Spleen (tissue), 11 donors: ENCODE measurements around the gene NFE2L1. TPM values are rescaled to one million over a fixed set of nuclear protein-coding genes. Genes with fewer than 3 reads are reported as not detected.

Experiments
- DNase-seq: peaks from one replicate; pipeline ENCODE4 v3.0.0-alpha.2; 2020
- H3K27ac ChIP-seq, 8 donors: fragments of 200-600 bp; sonication (generic) in 7 of 8; 1 replicate in 4 of 8; 2 replicates in 4 of 8; pipeline versions ENCODE4 v1.5.0 to v1.8.0; 2016 to 2021; ENCODE audit warnings: inconsistent platforms in 4 of 8, mild to moderate bottlenecking in 4 of 8, moderate library complexity in 1 of 8
- H3K27me3 ChIP-seq, 7 donors: fragments of 200-600 bp; sonication (generic) in 6 of 7; replicated peaks in 1 of 7; 1 replicate in 4 of 7; 2 replicates in 3 of 7; pipeline versions ENCODE4 v1.5.0 to v1.8.0; 2016 to 2021; ENCODE audit warnings: inconsistent platforms in 3 of 7, mild to moderate bottlenecking in 1 of 7
- H3K36me3 ChIP-seq, 6 donors: fragments of 200-600 bp; sonication (generic) in 5 of 6; 1 replicate in 4 of 6; 2 replicates in 2 of 6; pipeline versions ENCODE4 v1.5.0 to v1.8.0; 2016 to 2021; ENCODE audit warnings: inconsistent platforms in 2 of 6
- H3K4me1 ChIP-seq, 6 donors: fragments of 200-600 bp; sonication (generic) in 5 of 6; 1 replicate in 3 of 6; 2 replicates in 3 of 6; pipeline versions ENCODE4 v1.5.0 to v1.8.0; 2016 to 2021; ENCODE audit warnings: inconsistent platforms in 3 of 6
- H3K4me3 ChIP-seq, 8 donors: fragments of 200-600 bp; sonication (generic) in 7 of 8; 1 replicate in 4 of 8; 2 replicates in 4 of 8; pipeline versions ENCODE4 v1.5.0 to v1.8.0; 2016 to 2021; ENCODE audit warnings: inconsistent platforms in 4 of 8, mild to moderate bottlenecking in 4 of 8, moderate library complexity in 2 of 8
- H3K9me3 ChIP-seq, 8 donors: fragments of 200-600 bp; sonication (generic) in 7 of 8; 1 replicate in 4 of 8; 2 replicates in 4 of 8; pipeline versions ENCODE4 v1.5.0 to v1.8.0; 2016 to 2021; ENCODE audit warnings: inconsistent platforms in 4 of 8
- POLR2A ChIP-seq, 3 donors: fragments of 450-650 bp; IDR thresholded peaks; one replicate each; pipeline ENCODE4 v1.5.1; 2017; ENCODE audit warnings: antibody characterized with exemption in 3 of 3, mild to moderate bottlenecking in 1 of 3
- POLR2AphosphoS5 ChIP-seq, 3 donors: sonication (generic); formaldehyde crosslinking; IDR thresholded peaks; one replicate each; pipeline ENCODE4 v1.5.1; 2017; ENCODE audit warnings: antibody characterized with exemption in 3 of 3
- WGBS, 5 donors: extraction: QIAGEN DNeasy Blood & Tissue Kit in 3 of 5; methylation state at CpG; one replicate each; pipeline versions ENCODE4 v1.1.5 to v1.1.7; 2013 to 2018; 5-methylcytosine and 5-hydroxymethylcytosine counted together
- intact Hi-C: fragments of 100-400 bp; cut with DNase I; formaldehyde crosslinking; loops from one replicate; pipeline ENCODE4 v1.15.0; 2023; ENCODE audit warnings: low total_unique reads
- polyA plus RNA-seq, 3 donors: library from polyadenylated mRNA; stranded (reverse); fragments of 200-250 nt; gene quantifications; one replicate each; pipeline ENCODE4 v1.2.1, GENCODE V29; 2013
- total RNA-seq, 7 donors: library from RNA; depleted of rRNA in 3 of 7; stranded (reverse); fragments of >200 nt in 3 of 7; fragmentation: NEBNext Ultra II Directional in 4 of 7; extraction: Animal tissue kit (Norgen Biotek cat#: 25700) in 4 of 7; gene quantifications; one replicate each; pipeline versions ENCODE4 v1.1.0 to v1.2.1, GENCODE V29; 2016 to 2021
- TF ChIP-seq, protein P1 (sequence below), 11 experiments: fragments of 200-600 bp in 7 of 11; fragments of 450-650 bp in 4 of 11; sonication (generic) in 4 of 11; IDR thresholded peaks in 8 of 11; conservative IDR thresholded peaks in 3 of 11; 1 replicate in 7 of 11; 2 replicates in 4 of 11; pipeline versions ENCODE4 v1.4.0 to v1.8.0; 2016 to 2021; ENCODE audit warnings: antibody characterized with exemption in 11 of 11, inconsistent platforms in 4 of 11, mild to moderate bottlenecking in 1 of 11
- donor health status: healthy with polysubstance abuse.
- donor health status: DM: no; HTN: no; CAD: no; lungs with moderate emphysema.
- donor health status: DM: no; HTN: no; CAD: no.
- donor health status: Bipolar disorder and iron deficiency.
- donor health status: healthy.
- donor health status: DM: no; HTN: no; CAD: no.
- donor health status: DM: yes; HTN: yes; CAD: no.

NFE2L1 gene
- total and polyA plus RNA-seq, 10 donors, result 21.2 to 242 (median 134) TPM

DNA sequence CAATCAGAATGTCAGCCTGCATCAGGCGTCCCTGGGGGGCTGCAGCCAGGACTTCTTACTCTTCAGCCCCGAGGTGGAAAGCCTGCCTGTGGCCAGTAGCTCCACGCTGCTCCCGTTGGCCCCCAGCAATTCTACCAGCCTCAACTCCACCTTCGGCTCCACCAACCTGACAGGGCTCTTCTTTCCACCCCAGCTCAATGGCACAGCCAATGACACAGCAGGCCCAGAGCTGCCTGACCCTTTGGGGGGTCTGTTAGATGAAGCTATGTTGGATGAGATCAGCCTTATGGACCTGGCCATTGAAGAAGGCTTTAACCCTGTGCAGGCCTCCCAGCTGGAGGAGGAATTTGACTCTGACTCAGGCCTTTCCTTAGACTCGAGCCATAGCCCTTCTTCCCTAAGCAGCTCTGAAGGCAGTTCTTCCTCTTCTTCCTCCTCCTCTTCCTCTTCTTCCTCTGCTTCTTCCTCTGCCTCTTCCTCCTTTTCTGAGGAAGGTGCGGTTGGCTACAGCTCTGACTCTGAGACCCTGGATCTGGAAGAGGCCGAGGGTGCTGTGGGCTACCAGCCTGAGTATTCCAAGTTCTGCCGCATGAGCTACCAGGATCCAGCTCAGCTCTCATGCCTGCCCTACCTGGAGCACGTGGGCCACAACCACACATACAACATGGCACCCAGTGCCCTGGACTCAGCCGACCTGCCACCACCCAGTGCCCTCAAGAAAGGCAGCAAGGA lies 10.4 kb downstream of the NFE2L1 start:
- H3K9me3 ChIP-seq, result no peaks in the 10 kb centered on the region
- TF ChIP-seq POLR2AphosphoS5 (IDR thresholded peaks at IDR 0.05) (no peak), POLR2A (IDR thresholded peaks at IDR 0.05) (no peak)
- TF ChIP-seq, protein P1, sequence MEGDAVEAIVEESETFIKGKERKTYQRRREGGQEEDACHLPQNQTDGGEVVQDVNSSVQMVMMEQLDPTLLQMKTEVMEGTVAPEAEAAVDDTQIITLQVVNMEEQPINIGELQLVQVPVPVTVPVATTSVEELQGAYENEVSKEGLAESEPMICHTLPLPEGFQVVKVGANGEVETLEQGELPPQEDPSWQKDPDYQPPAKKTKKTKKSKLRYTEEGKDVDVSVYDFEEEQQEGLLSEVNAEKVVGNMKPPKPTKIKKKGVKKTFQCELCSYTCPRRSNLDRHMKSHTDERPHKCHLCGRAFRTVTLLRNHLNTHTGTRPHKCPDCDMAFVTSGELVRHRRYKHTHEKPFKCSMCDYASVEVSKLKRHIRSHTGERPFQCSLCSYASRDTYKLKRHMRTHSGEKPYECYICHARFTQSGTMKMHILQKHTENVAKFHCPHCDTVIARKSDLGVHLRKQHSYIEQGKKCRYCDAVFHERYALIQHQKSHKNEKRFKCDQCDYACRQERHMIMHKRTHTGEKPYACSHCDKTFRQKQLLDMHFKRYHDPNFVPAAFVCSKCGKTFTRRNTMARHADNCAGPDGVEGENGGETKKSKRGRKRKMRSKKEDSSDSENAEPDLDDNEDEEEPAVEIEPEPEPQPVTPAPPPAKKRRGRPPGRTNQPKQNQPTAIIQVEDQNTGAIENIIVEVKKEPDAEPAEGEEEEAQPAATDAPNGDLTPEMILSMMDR (IDR thresholded peaks at IDR 0.05 in 8 of 11, conservative IDR thresholded peaks at IDR 0.05 in 3 of 11), result no peak
- no peak overlapping the region for H3K4me3 ChIP-seq
- WGBS, 5 donors, result 81 to 94% (median 85%) methylated on average over 10 to 11 of the region's 11 CpGs
- H3K27ac ChIP-seq, result peak overlapping the region in 3 of 8 donors; percentile 10 to 97 (median 18)
- peak; percentile 44 for DNase-seq
- peaks cover 5 to 100% (median 71%) of the 10 kb centered on the region in 6 donors for H3K36me3 ChIP-seq
- intact Hi-C loops, result no loop called here
- peaks cover 20 to 74% (median 52%) of the 10 kb centered on the region in 6 donors for H3K4me1 ChIP-seq
- H3K27me3 ChIP-seq, result no peaks in the 10 kb centered on the region

DNA sequence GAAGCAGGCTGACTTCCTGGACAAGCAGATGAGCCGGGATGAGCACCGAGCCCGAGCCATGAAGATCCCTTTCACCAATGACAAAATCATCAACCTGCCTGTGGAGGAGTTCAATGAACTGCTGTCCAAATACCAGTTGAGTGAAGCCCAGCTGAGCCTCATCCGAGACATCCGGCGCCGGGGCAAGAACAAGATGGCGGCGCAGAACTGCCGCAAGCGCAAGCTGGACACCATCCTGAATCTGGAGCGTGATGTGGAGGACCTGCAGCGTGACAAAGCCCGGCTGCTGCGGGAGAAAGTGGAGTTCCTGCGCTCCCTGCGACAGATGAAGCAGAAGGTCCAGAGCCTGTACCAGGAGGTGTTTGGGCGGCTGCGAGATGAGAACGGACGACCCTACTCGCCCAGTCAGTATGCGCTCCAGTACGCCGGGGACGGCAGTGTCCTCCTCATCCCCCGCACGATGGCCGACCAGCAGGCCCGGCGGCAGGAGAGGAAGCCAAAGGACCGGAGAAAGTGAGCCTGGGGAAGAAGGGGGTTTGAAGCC lies 11.0 kb downstream of the NFE2L1 start:
- H3K4me1 ChIP-seq, result peaks cover 17 to 68% (median 47%) of the 10 kb centered on the region in 6 donors
- H3K27ac ChIP-seq, result peak overlapping the region in 4 of 8 donors; percentile 5 to 33 (median 20)
- DNase-seq, result peak; percentile 59
- WGBS, 5 donors, result 91 to 96% (median 94%) methylated on average over 28 to 32 of the region's 32 CpGs
- intact Hi-C loops, result no loop called here
- peaks cover 5 to 100% (median 75%) of the 10 kb centered on the region in 6 donors for H3K36me3 ChIP-seq
- no peaks in the 10 kb centered on the region for H3K9me3 ChIP-seq
- TF ChIP-seq, protein P1 (IDR thresholded peaks at IDR 0.05 in 8 of 11, conservative IDR thresholded peaks at IDR 0.05 in 3 of 11), result no peak
- TF ChIP-seq POLR2AphosphoS5 (IDR thresholded peaks at IDR 0.05) (peak in 1 of 3 donors; percentile 22), POLR2A (IDR thresholded peaks at IDR 0.05) (no peak)
- H3K27me3 ChIP-seq, result no peaks in the 10 kb centered on the region
- H3K4me3 ChIP-seq, result no peak overlapping the region

DNA sequence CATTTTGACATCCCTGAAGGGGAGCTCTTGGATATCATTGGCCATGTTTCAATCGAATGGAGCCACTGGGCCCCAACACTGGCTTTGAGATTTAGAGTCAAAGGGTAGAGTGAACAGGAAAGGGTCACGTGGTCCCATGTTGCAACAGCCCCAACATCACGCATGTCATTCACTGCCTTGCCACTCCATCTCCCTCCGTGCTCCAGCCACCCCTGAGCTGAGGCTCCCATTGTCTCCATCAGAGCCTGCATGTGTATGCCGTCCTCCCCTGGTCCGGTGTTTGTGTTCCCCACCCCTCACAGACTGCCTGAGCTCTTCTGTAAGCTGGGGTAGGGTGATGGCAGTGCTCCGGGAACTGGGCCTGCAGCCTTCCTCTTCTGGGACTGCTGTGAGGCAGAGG lies 12.1 kb downstream of the NFE2L1 start:
- TF ChIP-seq, protein P1 (IDR thresholded peaks at IDR 0.05 in 8 of 11, conservative IDR thresholded peaks at IDR 0.05 in 3 of 11), result no peak
- no peak for TF ChIP-seq POLR2A (IDR thresholded peaks at IDR 0.05)
- TF ChIP-seq POLR2AphosphoS5 (IDR thresholded peaks at IDR 0.05), result peak in 2 of 3 donors; percentile 30 to 58
- peaks cover 11 to 59% (median 37%) of the 10 kb centered on the region in 6 donors for H3K4me1 ChIP-seq
- no peak overlapping the region for H3K4me3 ChIP-seq
- DNase-seq, result peak; percentile 57
- intact Hi-C loops, result no loop called here
- peaks cover 5 to 100% (median 79%) of the 10 kb centered on the region in 6 donors for H3K36me3 ChIP-seq
- WGBS, 5 donors, result 63 to 82% (median 71%) methylated on average over 7 of the region's 7 CpGs
- H3K9me3 ChIP-seq, result no peaks in the 10 kb centered on the region
- H3K27ac ChIP-seq, result peak overlapping the region in 4 of 8 donors; percentile 5 to 33 (median 20)
- H3K27me3 ChIP-seq, result no peaks in the 10 kb centered on the region

DNA sequence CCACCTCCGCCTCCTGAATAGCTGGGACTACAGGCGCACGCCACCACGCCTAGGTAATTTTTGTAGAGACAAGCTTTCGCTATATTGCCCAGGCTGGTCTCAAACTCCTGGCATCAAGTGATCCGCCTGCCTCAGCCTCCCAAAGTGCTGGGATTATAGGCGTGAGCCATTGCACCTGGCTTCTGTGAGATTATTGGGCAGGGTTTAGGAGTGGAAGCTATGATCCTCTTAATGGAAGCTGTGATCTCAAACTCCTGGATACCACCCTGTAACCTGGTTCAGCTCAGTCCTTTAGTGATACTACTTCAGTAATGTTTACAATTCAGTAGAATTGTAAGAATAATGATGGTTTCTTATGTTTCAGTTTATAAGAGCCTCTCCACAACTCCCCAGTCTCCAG lies 14.1 kb downstream of the NFE2L1 start:
- WGBS, 5 donors, result 95 to 99% (median 96%) methylated on average over 7 of the region's 7 CpGs
- Histone ChIP-seq H3K27ac (no peak overlapping the region), H3K4me3 (no peak overlapping the region), H3K9me3 (no peaks in the 10 kb centered on the region), H3K36me3 (peaks cover under 1 to 100% (median 71%) of the 10 kb centered on the region in 6 donors), H3K27me3 (no peaks in the 10 kb centered on the region), H3K4me1 (peaks cover 0 to 54% (median 29%) of the 10 kb centered on the region in 6 donors)
- DNase-seq, result peak; percentile 22
- intact Hi-C loops, result no loop called here
- TF ChIP-seq, protein P1 (IDR thresholded peaks at IDR 0.05 in 8 of 11, conservative IDR thresholded peaks at IDR 0.05 in 3 of 11), result no peak
- peak in 1 of 3 donors; percentile 15 for TF ChIP-seq POLR2AphosphoS5 (IDR thresholded peaks at IDR 0.05)
- TF ChIP-seq POLR2A (IDR thresholded peaks at IDR 0.05), result no peak
